Muscle of leg (tissue), 11 donors: ENCODE data around the gene MYD88. TPM values are rescaled to one million over a fixed set of nuclear protein-coding genes. Genes with fewer than 3 reads are reported as not detected.

Experiments
- DNase-seq: peaks from one replicate; pipeline ENCODE4 v3.0.0; 2013
- H3K27ac ChIP-seq: one replicate; pipeline ENCODE4 v1.5.1; 2013; ENCODE audit warnings: mild to moderate bottlenecking, low read length, control low read depth
- H3K27me3 ChIP-seq: one replicate; pipeline ENCODE4 v1.6.1; 2013; ENCODE audit warnings: low read length; ENCODE audit not compliant: control insufficient read depth, insufficient read depth
- H3K36me3 ChIP-seq: one replicate; pipeline ENCODE4 v1.6.1; 2013; ENCODE audit warnings: low read length; ENCODE audit not compliant: control insufficient read depth, insufficient read depth
- H3K4me1 ChIP-seq: one replicate; pipeline ENCODE4 v1.6.1; 2013; ENCODE audit warnings: low read length; ENCODE audit not compliant: control insufficient read depth, insufficient read depth
- H3K4me3 ChIP-seq: one replicate; pipeline ENCODE4 v1.5.1; 2013; ENCODE audit warnings: low read length, control low read depth
- H3K9me3 ChIP-seq: replicated peaks from 2 replicates; pipeline ENCODE4 v1.6.1; 2013; ENCODE audit warnings: low read depth, low read length; ENCODE audit not compliant: control insufficient read depth
- WGBS: methylation state at CpG from one replicate; pipeline ENCODE4 v1.1.5; 2013; ENCODE audit warnings: missing lambda C conversion rate; ENCODE audit not compliant: insufficient coverage; 5-methylcytosine and 5-hydroxymethylcytosine counted together
- polyA plus RNA-seq, 8 donors: library from polyadenylated mRNA; unstranded; fragments of 120-200 nt; gene quantifications; one replicate each; pipeline versions ENCODE4 v1.2.1 to v1.2.3, GENCODE V29; 2013; ENCODE audit warnings: inconsistent platforms in 1 of 8, low replicate concordance in 1 of 8; ENCODE audit not compliant: insufficient read length in 8 of 8, insufficient read depth in 1 of 8
- total RNA-seq: library from RNA; stranded (reverse); fragments of 120-200 nt; gene quantifications from one replicate; pipeline ENCODE4 v1.2.4, GENCODE V29; 2013

Gene MYD88
- total and polyA plus RNA-seq, 9 donors: 3.9 to 31.2 (median 22.7) TPM

DNA sequence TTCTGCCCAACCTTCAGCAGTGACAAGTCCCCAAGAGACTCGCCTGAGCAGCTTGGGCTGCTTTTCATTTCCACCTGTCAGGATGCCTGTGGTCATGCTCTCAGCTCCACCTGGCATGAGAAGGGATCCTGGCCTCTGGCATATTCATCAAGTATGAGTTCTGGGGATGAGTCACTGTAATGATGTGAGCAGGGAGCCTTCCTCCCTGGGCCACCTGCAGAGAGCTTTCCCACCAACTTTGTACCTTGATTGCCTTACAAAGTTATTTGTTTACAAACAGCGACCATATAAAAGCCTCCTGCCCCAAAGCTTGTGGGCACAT lies 3.5 kb downstream of the MYD88 start:
- Histone ChIP-seq H3K27ac (no peak overlapping the region), H3K4me3 (no peak overlapping the region), H3K36me3 (peaks cover 25% of the 10 kb centered on the region), H3K9me3 (peaks cover 3% of the 10 kb centered on the region), H3K27me3 (no peaks in the 10 kb centered on the region), H3K4me1 (peaks cover 24% of the 10 kb centered on the region)
- no peak for DNase-seq
- 86% methylated on average over 1 of the region's 2 CpGs for WGBS

DNA sequence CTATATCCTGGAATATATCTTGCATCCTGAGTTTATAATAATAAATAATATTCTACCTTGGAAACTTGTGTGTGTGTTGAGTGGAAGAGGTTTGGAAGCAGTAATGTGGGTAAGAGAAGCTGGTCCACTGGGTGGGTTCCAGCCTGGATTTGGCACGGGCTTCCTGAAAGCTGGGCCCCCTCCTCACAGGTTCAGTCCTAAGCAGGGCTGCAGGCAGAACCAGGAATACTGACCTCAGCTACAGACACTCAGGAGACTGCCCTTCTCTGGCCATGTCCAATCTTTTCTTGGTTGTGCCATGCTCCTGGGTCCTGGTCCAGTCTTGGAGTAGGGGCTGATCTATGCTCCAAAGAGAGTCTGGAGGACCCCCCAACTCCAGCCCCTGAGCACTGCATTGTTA lies 4.5 kb downstream of the MYD88 start:
- Histone ChIP-seq H3K4me3 (no peak overlapping the region), H3K27ac (no peak overlapping the region), H3K4me1 (peaks cover 19% of the 10 kb centered on the region), H3K36me3 (peaks cover 25% of the 10 kb centered on the region), H3K9me3 (peaks cover 5% of the 10 kb centered on the region), H3K27me3 (no peaks in the 10 kb centered on the region)
- no CpG with 5 or more reads among the region's 1 CpG for WGBS
- DNase-seq: no peak

DNA sequence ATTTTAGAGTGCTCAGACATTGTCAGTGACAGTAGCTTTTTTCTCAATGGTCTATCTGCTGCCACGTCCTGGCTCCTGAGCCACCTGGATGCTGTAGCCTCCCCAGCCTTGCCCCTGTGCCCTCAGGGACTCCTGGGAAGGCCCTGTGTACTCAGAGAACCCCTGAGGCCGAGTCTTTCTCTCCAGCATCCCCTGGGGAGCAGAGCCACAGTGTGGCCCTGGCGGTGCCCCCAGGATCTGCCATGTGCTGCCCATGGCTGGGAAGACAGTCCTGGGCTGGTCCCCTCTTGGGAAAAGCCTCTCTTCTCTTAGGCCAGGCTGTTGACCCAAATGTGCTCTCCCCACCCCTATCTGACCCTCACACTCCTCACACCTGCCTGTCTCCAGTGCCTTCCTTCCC lies 5.0 kb downstream of the MYD88 start:
- 58% methylated on average over 3 of the region's 3 CpGs for WGBS
- Histone ChIP-seq H3K27me3 (no peaks in the 10 kb centered on the region), H3K36me3 (peaks cover 25% of the 10 kb centered on the region), H3K9me3 (peaks cover 5% of the 10 kb centered on the region), H3K4me3 (no peak overlapping the region), H3K27ac (no peak overlapping the region), H3K4me1 (peaks cover 16% of the 10 kb centered on the region)
- DNase-seq: no peak

DNA sequence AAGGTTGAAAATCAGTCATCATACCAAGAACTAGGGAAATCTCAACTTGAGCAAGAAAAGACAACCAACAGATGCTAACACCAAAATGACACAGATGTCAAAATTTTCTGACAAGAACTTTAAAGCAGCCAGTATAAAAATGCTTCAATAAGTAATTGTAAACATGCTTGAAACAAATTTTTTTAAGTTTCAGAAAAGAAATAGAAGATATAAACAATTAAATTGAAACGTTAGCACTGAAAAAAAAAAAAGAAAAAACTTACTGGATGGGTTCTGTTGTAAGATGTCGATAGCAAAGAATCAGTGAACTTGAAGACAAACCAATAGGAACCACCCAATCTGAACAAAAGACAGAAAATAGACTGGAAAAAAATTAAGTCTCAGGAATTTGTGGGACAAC lies 8.0 kb downstream of the MYD88 start:
- no peaks in the 10 kb centered on the region for H3K27me3 ChIP-seq
- no peak overlapping the region for H3K27ac ChIP-seq
- WGBS: no CpG with 5 or more reads among the region's 2 CpGs
- no peak for DNase-seq
- no peak overlapping the region for H3K4me3 ChIP-seq
- peaks cover 5% of the 10 kb centered on the region for H3K9me3 ChIP-seq
- peaks cover 10% of the 10 kb centered on the region for H3K36me3 ChIP-seq
- H3K4me1 ChIP-seq: no peaks in the 10 kb centered on the region

DNA sequence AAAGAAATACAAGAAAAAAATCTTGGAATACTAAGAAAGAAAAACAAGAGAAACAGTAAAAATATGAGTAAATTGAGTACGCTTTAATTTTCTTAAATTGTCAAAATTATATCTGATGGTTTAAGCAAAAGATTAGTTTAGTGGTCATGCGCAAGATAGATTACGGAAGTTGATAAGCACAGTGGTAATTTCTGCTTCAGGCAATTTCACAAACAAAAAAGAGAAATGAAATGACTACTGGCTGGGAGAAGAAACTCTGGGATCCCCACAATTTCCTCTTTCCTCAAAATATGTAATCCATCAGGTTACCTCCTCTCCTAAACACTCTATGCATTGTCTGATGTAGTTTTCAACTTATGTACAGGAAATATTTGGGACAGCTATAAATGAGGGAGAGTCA lies 9.0 kb downstream of the MYD88 start:
- Histone ChIP-seq H3K4me3 (no peak overlapping the region), H3K27ac (no peak overlapping the region), H3K27me3 (no peaks in the 10 kb centered on the region), H3K9me3 (peaks cover 5% of the 10 kb centered on the region), H3K36me3 (peaks cover 3% of the 10 kb centered on the region), H3K4me1 (no peaks in the 10 kb centered on the region)
- no CpG with 5 or more reads among the region's 3 CpGs for WGBS
- DNase-seq: no peak

DNA sequence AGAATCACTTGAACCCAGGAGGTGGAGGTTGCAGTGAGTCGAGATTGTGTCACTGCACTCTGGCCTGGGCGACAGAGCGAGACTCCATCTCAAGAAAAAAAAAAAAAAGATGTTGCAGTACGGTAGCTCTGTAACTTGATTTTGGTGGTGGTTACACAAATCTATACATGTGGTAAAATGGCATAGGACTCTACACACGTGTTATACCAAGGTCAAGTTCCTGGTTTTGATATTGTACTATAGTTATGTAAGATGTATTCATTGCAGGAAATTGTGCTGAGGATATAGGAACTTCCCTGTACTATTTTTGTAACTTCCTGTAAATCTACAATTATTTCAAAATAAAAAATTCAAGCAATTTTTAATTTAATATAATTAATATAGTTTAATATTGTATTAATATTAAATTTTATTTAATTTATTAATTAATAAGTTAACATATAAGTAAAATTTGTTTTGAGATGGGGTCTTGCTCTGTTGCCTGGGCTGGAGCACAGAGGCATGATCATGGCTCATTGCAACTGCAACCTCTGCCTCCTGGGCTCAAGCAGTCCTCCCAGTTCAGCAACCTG lies 9.9 kb downstream of the MYD88 start:
- WGBS: 76% methylated on average over 3 of the region's 5 CpGs
- Histone ChIP-seq H3K27ac (no peak overlapping the region), H3K9me3 (peaks cover 5% of the 10 kb centered on the region), H3K4me1 (no peaks in the 10 kb centered on the region), H3K27me3 (no peaks in the 10 kb centered on the region), H3K4me3 (no peak overlapping the region), H3K36me3 (no peaks in the 10 kb centered on the region)
- no peak for DNase-seq

DNA sequence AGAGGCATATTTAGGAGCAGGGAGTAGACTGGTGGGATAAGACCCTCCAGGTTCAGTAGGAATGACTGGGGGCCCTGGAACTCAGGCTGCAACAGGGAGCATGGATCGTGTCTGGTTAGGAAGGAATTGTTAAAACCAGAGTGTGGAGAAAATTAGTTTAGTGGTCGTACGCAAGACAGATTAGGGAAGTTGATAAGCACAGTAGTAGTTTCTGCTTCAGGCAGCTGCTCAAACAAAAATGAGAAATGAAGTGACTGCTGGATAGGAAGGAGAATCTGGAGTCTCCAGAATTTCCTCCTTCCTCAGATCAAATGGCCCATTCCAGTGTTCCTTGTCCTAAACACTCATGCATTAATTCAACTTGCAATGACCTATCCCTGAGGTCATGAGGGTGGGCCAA lies 11.2 kb downstream of the MYD88 start:
- H3K9me3 ChIP-seq: peaks cover 5% of the 10 kb centered on the region
- no peak overlapping the region for H3K4me3 ChIP-seq
- 71% methylated on average over 3 of the region's 3 CpGs for WGBS
- no peaks in the 10 kb centered on the region for H3K36me3 ChIP-seq
- no peaks in the 10 kb centered on the region for H3K27me3 ChIP-seq
- DNase-seq: no peak
- no peak overlapping the region for H3K27ac ChIP-seq
- no peaks in the 10 kb centered on the region for H3K4me1 ChIP-seq

DNA sequence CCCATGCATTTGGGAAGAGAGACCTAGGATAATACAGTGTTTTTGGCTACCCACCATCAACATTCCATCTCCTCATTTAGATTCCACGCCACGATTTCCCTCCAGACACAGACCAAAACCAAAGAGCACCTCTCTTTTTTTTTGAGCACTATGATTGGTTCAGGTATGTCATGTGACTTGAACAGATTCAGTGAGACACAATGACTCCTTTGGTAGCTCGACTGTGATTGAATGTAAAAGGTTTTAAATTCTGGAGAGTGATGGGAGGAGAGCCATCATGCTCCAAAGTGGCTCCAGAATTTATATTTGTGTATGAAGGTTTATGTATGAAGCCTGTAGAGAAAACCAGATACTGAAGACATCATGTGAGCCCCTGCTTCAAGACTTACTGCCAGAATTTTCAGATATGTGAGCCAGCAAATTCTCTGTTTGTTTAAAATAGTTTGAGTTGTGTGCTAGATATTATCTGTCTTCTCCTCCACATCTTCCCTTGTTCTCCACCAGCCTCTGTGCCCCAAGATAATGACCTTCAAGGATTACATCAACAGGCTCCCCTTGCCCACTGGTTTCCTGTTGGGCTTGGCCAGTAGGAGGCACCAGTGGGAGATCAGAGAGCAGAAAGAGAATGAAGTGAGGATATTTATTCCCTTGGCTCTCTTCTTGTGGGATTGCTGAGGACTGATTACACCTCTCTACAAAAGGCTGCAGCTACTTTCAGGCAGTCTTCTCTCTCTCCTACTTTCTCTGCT lies 12.5 kb downstream of the MYD88 start:
- H3K9me3 ChIP-seq: peaks cover 5% of the 10 kb centered on the region
- H3K4me3 ChIP-seq: no peak overlapping the region
- no peaks in the 10 kb centered on the region for H3K4me1 ChIP-seq
- no peaks in the 10 kb centered on the region for H3K36me3 ChIP-seq
- no peak overlapping the region for H3K27ac ChIP-seq
- 20% methylated on average over 1 of the region's 3 CpGs for WGBS
- DNase-seq: no peak
- no peaks in the 10 kb centered on the region for H3K27me3 ChIP-seq

DNA sequence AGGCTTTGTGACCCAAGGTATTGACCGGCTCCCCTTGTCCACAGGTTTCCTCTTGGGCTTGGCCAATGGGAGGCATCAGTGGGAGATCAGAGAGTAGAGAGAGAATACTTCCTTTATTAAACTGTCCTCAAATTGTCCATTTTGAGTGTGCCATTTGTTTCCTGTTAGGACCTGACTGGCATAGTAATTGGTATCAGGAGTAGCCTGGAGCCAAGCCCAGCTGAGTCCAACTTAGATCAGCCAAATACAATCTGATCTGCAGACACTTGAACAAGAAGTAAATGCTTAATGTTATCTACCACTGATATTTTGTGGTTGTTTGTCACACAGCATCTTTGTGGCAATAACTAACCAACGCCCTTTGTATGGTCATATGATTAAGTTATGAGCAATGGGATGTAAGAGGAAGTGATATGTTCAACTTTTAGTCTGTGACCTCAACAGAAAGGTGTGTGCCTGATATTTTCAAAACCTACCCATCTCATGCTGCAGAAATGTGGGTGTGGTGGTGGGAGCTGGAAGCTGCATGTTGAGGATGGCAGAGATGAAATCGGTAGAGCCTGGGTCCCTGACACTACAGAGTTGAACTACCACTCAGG lies 13.3 kb downstream of the MYD88 start:
- no CpG with 5 or more reads among the region's 3 CpGs for WGBS
- DNase-seq: no peak
- Histone ChIP-seq H3K36me3 (no peaks in the 10 kb centered on the region), H3K4me3 (no peak overlapping the region), H3K9me3 (peaks cover 3% of the 10 kb centered on the region), H3K27me3 (no peaks in the 10 kb centered on the region), H3K4me1 (no peaks in the 10 kb centered on the region), H3K27ac (no peak overlapping the region)

DNA sequence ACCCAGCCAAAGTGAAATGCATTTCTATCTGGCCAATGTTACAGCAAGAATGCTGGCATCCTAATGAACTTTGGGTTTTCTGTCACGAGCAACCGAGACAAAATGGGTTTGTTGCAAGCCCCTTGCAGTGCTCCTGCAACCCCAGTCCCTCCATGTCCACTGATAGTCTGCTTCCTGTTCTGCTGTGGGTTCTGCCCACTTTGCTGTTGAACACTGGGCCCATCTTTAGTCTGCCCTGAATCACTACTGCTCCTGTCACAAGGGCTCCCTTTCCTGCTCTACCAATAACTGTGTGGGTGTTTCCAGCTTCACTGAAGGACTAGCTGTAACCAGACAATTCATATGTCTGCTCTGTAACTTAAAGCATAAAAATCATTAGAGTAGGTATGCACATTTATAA lies 14.1 kb downstream of the MYD88 start:
- H3K27ac ChIP-seq: no peak overlapping the region
- H3K36me3 ChIP-seq: no peaks in the 10 kb centered on the region
- no peak overlapping the region for H3K4me3 ChIP-seq
- no peaks in the 10 kb centered on the region for H3K27me3 ChIP-seq
- DNase-seq: no peak
- H3K9me3 ChIP-seq: no peaks in the 10 kb centered on the region
- H3K4me1 ChIP-seq: no peaks in the 10 kb centered on the region
- 92% methylated on average over 2 of the region's 2 CpGs for WGBS
